Cardiac muscle cell (in vitro differentiated cells and primary cell): Measurements from ENCODE around the gene MICALL2. TPM values are rescaled to one million over a fixed set of nuclear protein-coding genes. Genes with fewer than 3 reads are reported as not detected.

Experiments
- DNase-seq, 2 donors: peaks; one replicate each; pipeline versions ENCODE4 v3.0.0 to v3.0.0-alpha.2; 2010 to 2017; ENCODE audit warnings: low read depth in 1 of 2, low spot score in 1 of 2
- H3K27ac ChIP-seq: fragments of 200-600 bp; sonication (generic); 2 replicates; pipeline ENCODE4 v1.5.1; 2016
- H3K27me3 ChIP-seq: fragments of 200-600 bp; sonication (generic); 2 replicates; pipeline ENCODE4 v1.6.0; 2016; ENCODE audit warnings: control low read depth
- H3K36me3 ChIP-seq: fragments of 200-600 bp; sonication (generic); 2 replicates; pipeline ENCODE4 v1.5.1; 2016; ENCODE audit warnings: control low read depth
- H3K4me1 ChIP-seq: fragments of 200-600 bp; sonication (generic); 2 replicates; pipeline ENCODE4 v1.8.1; 2017; ENCODE audit warnings: low read depth, mild to moderate bottlenecking, mixed run types
- H3K4me3 ChIP-seq: fragments of 200-600 bp; sonication (generic); 2 replicates; pipeline ENCODE4 v1.5.1; 2016; ENCODE audit warnings: mild to moderate bottlenecking
- H3K9me3 ChIP-seq: fragments of 200-600 bp; sonication (generic); 2 replicates; pipeline ENCODE4 v1.5.1; 2017; ENCODE audit warnings: low read depth, mild to moderate bottlenecking, control low read depth
- polyA plus RNA-seq: library from polyadenylated mRNA; unstranded; fragments of >200 nt; fragmentation: Nextera tagmentation; extraction: Ambion mirVana; gene quantifications from 2 replicates; pipeline ENCODE4 v1.2.1, GENCODE V29; 2016
- total RNA-seq: library from RNA; depleted of rRNA; stranded (reverse); fragments of >200 nt; gene quantifications from 2 replicates; pipeline ENCODE4 v1.2.3, GENCODE V29; 2016
- TF ChIP-seq, protein P1 (sequence below): IDR thresholded peaks from 2 replicates; pipeline ENCODE4 v1.5.1; 2012; ENCODE audit warnings: low read depth, mild to moderate bottlenecking, low read length

Gene MICALL2
- total and polyA plus RNA-seq, 2 experiments from 2014 or later, result 19.5 to 22.0 TPM

GRCh38 chr7:1388703-1389335 lies 70.5 kb downstream of the MICALL2 start:
- Histone ChIP-seq H3K9me3 (no peaks in the 10 kb centered on the region), H3K4me1 (no peaks in the 10 kb centered on the region), H3K4me3 (no peak overlapping the region), H3K27me3 (no peaks in the 10 kb centered on the region), H3K27ac (no peak overlapping the region), H3K36me3 (no peaks in the 10 kb centered on the region)
- TF ChIP-seq, protein P1, sequence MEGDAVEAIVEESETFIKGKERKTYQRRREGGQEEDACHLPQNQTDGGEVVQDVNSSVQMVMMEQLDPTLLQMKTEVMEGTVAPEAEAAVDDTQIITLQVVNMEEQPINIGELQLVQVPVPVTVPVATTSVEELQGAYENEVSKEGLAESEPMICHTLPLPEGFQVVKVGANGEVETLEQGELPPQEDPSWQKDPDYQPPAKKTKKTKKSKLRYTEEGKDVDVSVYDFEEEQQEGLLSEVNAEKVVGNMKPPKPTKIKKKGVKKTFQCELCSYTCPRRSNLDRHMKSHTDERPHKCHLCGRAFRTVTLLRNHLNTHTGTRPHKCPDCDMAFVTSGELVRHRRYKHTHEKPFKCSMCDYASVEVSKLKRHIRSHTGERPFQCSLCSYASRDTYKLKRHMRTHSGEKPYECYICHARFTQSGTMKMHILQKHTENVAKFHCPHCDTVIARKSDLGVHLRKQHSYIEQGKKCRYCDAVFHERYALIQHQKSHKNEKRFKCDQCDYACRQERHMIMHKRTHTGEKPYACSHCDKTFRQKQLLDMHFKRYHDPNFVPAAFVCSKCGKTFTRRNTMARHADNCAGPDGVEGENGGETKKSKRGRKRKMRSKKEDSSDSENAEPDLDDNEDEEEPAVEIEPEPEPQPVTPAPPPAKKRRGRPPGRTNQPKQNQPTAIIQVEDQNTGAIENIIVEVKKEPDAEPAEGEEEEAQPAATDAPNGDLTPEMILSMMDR, result no peak
- no peak for DNase-seq

DNA sequence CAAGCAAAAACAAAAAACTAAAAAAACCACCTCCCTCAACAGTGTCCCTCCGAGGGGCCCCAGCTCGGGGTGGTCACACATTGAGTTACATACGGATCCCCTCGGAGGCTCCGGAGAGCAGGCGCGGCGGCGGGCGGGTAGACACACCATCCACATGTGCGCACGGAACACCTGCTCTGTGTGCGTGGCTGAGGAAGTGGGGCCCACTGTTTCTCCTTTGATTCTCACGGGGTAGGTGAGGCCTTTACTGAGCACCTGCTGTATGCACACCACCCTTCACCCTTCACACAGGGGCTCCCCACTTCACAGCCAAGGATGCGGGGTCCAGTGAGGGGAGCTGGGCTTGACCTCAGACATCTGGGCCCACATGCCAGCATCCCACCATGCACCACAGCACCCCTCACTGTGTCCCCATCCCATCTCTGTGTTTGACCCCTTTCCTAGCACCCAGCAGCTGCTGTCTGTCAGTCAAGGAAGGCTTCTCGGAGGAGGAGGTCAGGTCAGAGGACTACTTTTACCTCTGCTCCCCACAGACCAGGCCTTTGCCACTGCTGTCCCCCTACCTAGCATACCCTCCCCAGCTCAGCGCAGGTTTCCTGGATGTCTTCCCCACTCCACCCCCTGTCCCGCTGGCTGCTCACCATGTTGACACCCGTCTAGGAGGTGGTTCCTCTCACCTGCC lies 71.1 kb downstream of the MICALL2 start:
- TF ChIP-seq, protein P1, result no peak
- no peak overlapping the region for H3K27ac ChIP-seq
- no peaks in the 10 kb centered on the region for H3K27me3 ChIP-seq
- no peak overlapping the region for H3K4me3 ChIP-seq
- no peaks in the 10 kb centered on the region for H3K4me1 ChIP-seq
- H3K36me3 ChIP-seq, result no peaks in the 10 kb centered on the region
- no peaks in the 10 kb centered on the region for H3K9me3 ChIP-seq
- DNase-seq, result no peak

DNA sequence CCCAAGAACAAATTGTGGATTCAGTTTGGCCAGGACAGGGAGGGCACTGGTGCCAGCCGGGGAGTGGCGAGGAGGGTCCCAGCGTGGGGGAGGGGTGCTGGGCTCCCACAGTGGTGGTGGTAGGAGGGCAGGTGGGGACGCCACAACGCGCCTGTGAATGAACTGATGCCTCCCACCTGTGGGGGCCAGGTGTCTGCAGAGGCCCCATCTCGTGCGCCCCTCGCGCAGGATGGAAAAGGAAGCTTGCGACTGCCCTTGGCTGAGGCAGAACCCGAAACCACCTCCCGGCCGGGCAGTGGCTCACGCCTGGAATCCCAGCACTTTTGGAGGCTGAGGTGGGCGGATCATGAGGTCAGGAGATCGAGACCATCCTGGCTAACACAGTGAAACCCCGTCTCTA lies 72.0 kb downstream of the MICALL2 start:
- Histone ChIP-seq H3K27me3 (no peaks in the 10 kb centered on the region), H3K27ac (no peak overlapping the region), H3K4me3 (no peak overlapping the region), H3K4me1 (no peaks in the 10 kb centered on the region), H3K36me3 (no peaks in the 10 kb centered on the region), H3K9me3 (no peaks in the 10 kb centered on the region)
- TF ChIP-seq, protein P1, result no peak
- DNase-seq, result no peak

GRCh38 chr7:1386623-1387220 lies 72.5 kb downstream of the MICALL2 start:
- no peaks in the 10 kb centered on the region for H3K9me3 ChIP-seq
- H3K4me1 ChIP-seq, result no peaks in the 10 kb centered on the region
- H3K27ac ChIP-seq, result no peak overlapping the region
- no peaks in the 10 kb centered on the region for H3K36me3 ChIP-seq
- peaks cover under 1% of the 10 kb centered on the region for H3K27me3 ChIP-seq
- TF ChIP-seq, protein P1, result no peak
- DNase-seq, result no peak
- H3K4me3 ChIP-seq, result no peak overlapping the region

DNA sequence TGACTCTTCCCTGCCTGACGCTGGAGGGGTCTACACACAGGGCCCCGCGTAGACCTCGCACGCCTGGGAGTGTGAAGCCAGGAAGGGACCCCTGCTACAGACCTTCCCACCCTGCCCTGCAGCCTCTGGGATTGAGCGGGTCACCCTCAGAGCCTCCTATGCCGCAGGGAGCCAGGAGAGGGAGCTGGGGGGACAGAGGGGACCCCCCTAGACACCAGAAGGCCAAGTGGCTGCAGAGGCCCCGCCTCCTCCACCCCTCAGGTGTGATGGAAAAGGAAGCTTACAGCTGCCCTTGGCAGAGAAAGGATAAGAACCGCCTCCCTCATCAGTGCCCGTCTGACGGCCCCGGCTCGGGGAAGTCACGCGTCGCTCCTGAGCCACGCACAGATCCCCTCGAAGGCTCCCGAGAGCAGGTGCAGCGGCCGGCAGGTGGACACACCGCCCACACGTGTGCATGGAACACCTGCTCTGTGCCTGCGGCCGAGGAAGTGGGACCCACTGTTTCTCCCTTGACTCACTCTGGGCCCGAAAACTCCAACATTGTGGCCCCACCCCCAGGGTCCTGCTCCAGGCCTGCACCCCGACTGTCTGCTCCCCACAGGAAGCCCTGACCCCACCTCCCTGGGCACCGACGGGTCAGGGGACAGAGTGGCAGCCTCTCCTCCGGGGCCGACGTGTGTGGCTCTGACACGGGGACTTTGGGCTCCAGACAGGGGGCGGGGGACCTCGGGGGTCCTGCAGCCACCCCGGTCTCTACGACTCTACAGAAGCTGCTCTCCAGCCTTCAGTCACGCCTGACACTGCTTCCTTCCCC lies 73.3 kb downstream of the MICALL2 start:
- Histone ChIP-seq H3K9me3 (no peaks in the 10 kb centered on the region), H3K36me3 (no peaks in the 10 kb centered on the region), H3K27ac (no peak overlapping the region), H3K4me3 (no peak overlapping the region), H3K4me1 (no peaks in the 10 kb centered on the region), H3K27me3 (peaks cover 3% of the 10 kb centered on the region)
- TF ChIP-seq, protein P1, result no peak
- no peak for DNase-seq
